ENCODE data around the gene MAP7D3. TPM values are rescaled to one million over a fixed set of nuclear protein-coding genes. Genes with fewer than 3 reads are reported as not detected.

Gene MAP7D3
- total RNA-seq, 1 experiment from 2014 or later: 19.0 TPM

- peak overlapping the region; percentile 52 for H3K27ac ChIP-seq
- H3K27me3 ChIP-seq (ENCODE audit: insufficient read depth, low read depth): no peaks in the 10 kb centered on the region
- H3K79me2 ChIP-seq (ENCODE audit: low read depth): no peaks in the 10 kb centered on the region
- H2AFZ ChIP-seq: no peak overlapping the region
- no peaks in the 10 kb centered on the region for H4K20me1 ChIP-seq (ENCODE audit: insufficient read depth)
- H3K4me3 ChIP-seq: no peak overlapping the region
- ChIA-PET POLR2A (ENCODE audit: unreplicated experiment) (interaction anchor here (0.5 kb wide), 1 partner anchor 35 kb away, joined by 3 read pairs; no protein-coding TSS in a partner anchor), CTCF (no interaction called here)
- no peak for TF ChIP-seq EZH2 (IDR thresholded peaks at IDR 0.05; ENCODE audit: low read depth)
- TF ChIP-seq CTCF (conservative IDR thresholded peaks at IDR 0.05): no peak
- H3K4me2 ChIP-seq: no peak overlapping the region
- BruUV-seq (replicated peaks): no TSS peak
- H3K36me3 ChIP-seq (ENCODE audit: low read depth): peaks cover 62% of the 10 kb centered on the region
- H3K9me2 ChIP-seq (ENCODE audit: insufficient read depth): no peaks in the 10 kb centered on the region
- intact Hi-C loops (cut with micrococcal nuclease; ENCODE audit: unreplicated experiment): no loop called here
- DNase-seq: no peak
- H3F3A ChIP-seq (ENCODE audit: insufficient read depth, low read depth): peaks cover 12% of the 10 kb centered on the region
- peaks cover 19% of the 10 kb centered on the region for H3K4me1 ChIP-seq (replicated peaks; ENCODE audit: insufficient read depth)
- 0 out of 2 replicates have a peak, but pooled peaks cover 11% of the 10 kb centered on the region for H3K9me3 ChIP-seq (ENCODE audit: insufficient read depth, low read depth)
These were observed 30.2 kb downstream of the MAP7D3 start for GRCh38 chrX:136220951-136221350.

GRCh38 chrX:136220540-136220939 is 30.7 kb downstream of the MAP7D3 start:
- H3K36me3 ChIP-seq (ENCODE audit: low read depth): peaks cover 58% of the 10 kb centered on the region
- DNase-seq: peak in 1 of 2 experiments; percentile 73
- H2AFZ ChIP-seq: no peak overlapping the region
- no TSS peak for BruUV-seq (replicated peaks)
- 0 out of 2 replicates have a peak, but pooled peaks cover 11% of the 10 kb centered on the region for H3K9me3 ChIP-seq (ENCODE audit: insufficient read depth, low read depth)
- H3K9me2 ChIP-seq (ENCODE audit: insufficient read depth): no peaks in the 10 kb centered on the region
- peaks cover 13% of the 10 kb centered on the region for H3F3A ChIP-seq (ENCODE audit: insufficient read depth, low read depth)
- H3K4me3 ChIP-seq: no peak overlapping the region
- ChIA-PET CTCF (no interaction called here), POLR2A (ENCODE audit: unreplicated experiment) (interaction anchor here (0.5 kb wide), 1 partner anchor 35 kb away, joined by 3 read pairs; no protein-coding TSS in a partner anchor)
- no peaks in the 10 kb centered on the region for H3K27me3 ChIP-seq (ENCODE audit: insufficient read depth, low read depth)
- no peaks in the 10 kb centered on the region for H4K20me1 ChIP-seq (ENCODE audit: insufficient read depth)
- H3K27ac ChIP-seq: peak overlapping the region; percentile 52
- TF ChIP-seq CTCF (conservative IDR thresholded peaks at IDR 0.05): no peak
- TF ChIP-seq EZH2 (IDR thresholded peaks at IDR 0.05; ENCODE audit: low read depth): no peak
- H3K4me1 ChIP-seq (replicated peaks; ENCODE audit: insufficient read depth): peaks cover 22% of the 10 kb centered on the region
- intact Hi-C loops (cut with micrococcal nuclease; ENCODE audit: unreplicated experiment): no loop called here
- H3K79me2 ChIP-seq (ENCODE audit: low read depth): no peaks in the 10 kb centered on the region
- H3K4me2 ChIP-seq: no peak overlapping the region

- Histone ChIP-seq H3K9me2 (ENCODE audit: insufficient read depth) (no peaks in the 10 kb centered on the region), H3K27me3 (ENCODE audit: insufficient read depth, low read depth) (no peaks in the 10 kb centered on the region), H2AFZ (no peak overlapping the region), H3F3A (ENCODE audit: insufficient read depth, low read depth) (peaks cover 20% of the 10 kb centered on the region), H3K9me3 (ENCODE audit: insufficient read depth, low read depth) (0 out of 2 replicates have a peak, but pooled peaks cover 11% of the 10 kb centered on the region), H3K79me2 (ENCODE audit: low read depth) (no peaks in the 10 kb centered on the region), H3K4me3 (no peak overlapping the region), H3K4me2 (no peak overlapping the region), H3K36me3 (ENCODE audit: low read depth) (peaks cover 55% of the 10 kb centered on the region), H3K4me1 (replicated peaks; ENCODE audit: insufficient read depth) (peaks cover 28% of the 10 kb centered on the region), H3K27ac (no peak overlapping the region; the same call in 1 of the 2 replicates), H4K20me1 (ENCODE audit: insufficient read depth) (no peaks in the 10 kb centered on the region)
- intact Hi-C loops (cut with micrococcal nuclease; ENCODE audit: unreplicated experiment): no loop called here
- CTCF ChIA-PET: no interaction called here
- POLR2A ChIA-PET (ENCODE audit: unreplicated experiment): no interaction called here
- TF ChIP-seq CTCF (conservative IDR thresholded peaks at IDR 0.05) (no peak), EZH2 (IDR thresholded peaks at IDR 0.05; ENCODE audit: low read depth) (no peak)
- no TSS peak for BruUV-seq (replicated peaks)
- DNase-seq: peak in 1 of 2 experiments; percentile 80
These were observed 31.3 kb downstream of the MAP7D3 start for GRCh38 chrX:136219893-136220292.
